HepG2 (cell line): ENCODE measurements around the gene LRRC72. TPM values are rescaled to one million over a fixed set of nuclear protein-coding genes. Genes with fewer than 3 reads are reported as not detected.

Source experiments
- ATAC-seq: fragments of 200-7000 bp; cut with Tn5 transposase; 3 replicates; pipeline ENCODE4 v1.9.1; 2020; ENCODE audit warnings: mild to moderate bottlenecking, moderate library complexity
- BruUV-seq: library from RNA; stranded (reverse); fragments of 400-500 nt; replicated peaks from 2 replicates; lab custom pipeline; 2021; lab: Mats Ljungman, UMichigan
- CTCF ChIA-PET: fragments of 300-600 bp; formaldehyde crosslinking; extraction: SDS; loops from one replicate; lab custom pipeline; 2021; ENCODE audit warnings: low total read pairs, inconsistent platforms, low intra/inter-chr PET ratio; lab: Yijun Ruan, JAX
- POLR2A ChIA-PET: fragments of 350-600 bp; sonication (Branson Sonifier 250); formaldehyde crosslinking; loops from one replicate; lab custom pipeline; 2020; ENCODE audit warnings: antibody characterized with exemption, inconsistent platforms; lab: Yijun Ruan, JAX
- DNase-seq: peaks from one replicate; pipeline ENCODE4 v3.0.0-alpha.2; 2015; ENCODE audit warnings: low spot score
- FAIRE-seq: peaks from 3 replicates; lab custom pipeline; 2011; peaks lifted over from hg19 to GRCh38; lab: Jason Lieb, UNC
- H2AFZ ChIP-seq: one replicate; pipeline ENCODE4 v1.6.1; 2011; ENCODE audit warnings: low read length, inconsistent platforms
- H3K27ac ChIP-seq: fragments of 300-600 bp; 3 replicates; pipeline ENCODE4 v1.8.0; 2011; ENCODE audit warnings: mixed run types, mild to moderate bottlenecking, mixed read lengths, low read length, inconsistent platforms; ENCODE audit not compliant: insufficient read depth; ENCODE audit errors: extremely low read length
- H3K27me3 ChIP-seq, 2 experiments: fragments of 200-600 bp in 1 of 2; 2 replicates in 1 of 2; 3 replicates in 1 of 2; pipeline versions ENCODE4 v1.6.0 to v1.8.0; 2011; ENCODE audit warnings: low read length in 2 of 2, mild to moderate bottlenecking in 2 of 2, moderate library complexity in 2 of 2, inconsistent platforms in 1 of 2; ENCODE audit not compliant: insufficient read depth in 2 of 2, control insufficient read depth in 1 of 2
- H3K36me3 ChIP-seq, 2 experiments: fragments of 200-600 bp in 1 of 2; replicated peaks in 1 of 2; 2 replicates in 1 of 2; 3 replicates in 1 of 2; pipeline versions ENCODE4 v1.5.1 to v1.8.0; 2011; ENCODE audit warnings: low read length in 2 of 2, inconsistent platforms in 1 of 2; ENCODE audit not compliant: insufficient read depth in 2 of 2, control insufficient read depth in 1 of 2
- H3K4me1 ChIP-seq: 2 replicates; pipeline ENCODE4 v1.5.1; 2012; ENCODE audit warnings: low read length, inconsistent platforms; ENCODE audit not compliant: insufficient read depth
- H3K4me2 ChIP-seq: 2 replicates; pipeline ENCODE4 v1.6.0; 2011; ENCODE audit warnings: low read depth, low read length, inconsistent platforms
- H3K4me3 ChIP-seq, 3 experiments: fragments of 200-600 bp in 1 of 3; sonication (generic), shearing (Covaris generic) in 1 of 3; replicated peaks in 1 of 3; 2 replicates each; pipeline ENCODE4 v1.5.1; 2011 to 2016; ENCODE audit warnings: low read length in 3 of 3, inconsistent platforms in 2 of 3, low read depth in 2 of 3, mild to moderate bottlenecking in 2 of 3, control low read depth in 1 of 3, mixed read lengths in 1 of 3; ENCODE audit not compliant: insufficient read depth in 1 of 3
- H3K79me2 ChIP-seq: one replicate; pipeline ENCODE4 v1.6.1; 2011; ENCODE audit warnings: low read length, inconsistent platforms; ENCODE audit not compliant: insufficient read depth
- H3K9ac ChIP-seq: 2 replicates; pipeline ENCODE4 v1.6.0; 2011; ENCODE audit warnings: mild to moderate bottlenecking, low read depth, low read length, inconsistent platforms; ENCODE audit not compliant: insufficient read depth
- H3K9me3 ChIP-seq: 2 replicates; pipeline ENCODE4 v1.5.1; 2012; ENCODE audit warnings: mild to moderate bottlenecking, low read length
- H4K20me1 ChIP-seq: 2 replicates; pipeline ENCODE4 v1.6.0; 2011; ENCODE audit warnings: inconsistent platforms, mild to moderate bottlenecking, low read length, moderate library complexity; ENCODE audit not compliant: insufficient read depth
- BRF2 ChIP-seq: sonication (generic); formaldehyde crosslinking; IDR thresholded peaks from 2 replicates; pipeline ENCODE4 v1.8.1; 2022; ENCODE audit warnings: mild to moderate bottlenecking, missing genetic modification reagents
- CCAR2 ChIP-seq: fragments of 200-400 bp; formaldehyde crosslinking; optimal IDR thresholded peaks from 2 replicates; pipeline ENCODE3; 2018; ENCODE audit warnings: low read depth, mild to moderate bottlenecking, low read length, moderate library complexity
- DBP ChIP-seq: sonication (generic); formaldehyde crosslinking; IDR thresholded peaks from 2 replicates; pipeline ENCODE4 v1.4.0; 2020; ENCODE audit warnings: missing genetic modification reagents; ENCODE audit errors: not compliant biosample characterization
- DPF2 ChIP-seq: sonication (generic); formaldehyde crosslinking; IDR thresholded peaks from 2 replicates; pipeline ENCODE4 v1.4.0; 2020; ENCODE audit warnings: mild to moderate bottlenecking, low read depth, missing genetic modification reagents, borderline replicate concordance
- FOXM1 ChIP-seq: sonication (generic); formaldehyde crosslinking; IDR thresholded peaks from 2 replicates; pipeline ENCODE4 v1.5.0; 2020; ENCODE audit warnings: missing genetic modification reagents
- GABPA ChIP-seq, 2 experiments: IDR thresholded peaks; 2 replicates each; pipeline ENCODE4 v1.6.1; 2011 to 2016; ENCODE audit warnings: low read depth in 2 of 2, low read length in 1 of 2, missing biosample characterization in 1 of 2, missing genetic modification characterization in 1 of 2
- HOXD1 ChIP-seq: sonication (generic); formaldehyde crosslinking; IDR thresholded peaks from 2 replicates; pipeline ENCODE4 v1.5.0; 2020; ENCODE audit warnings: missing genetic modification reagents
- MTA3 ChIP-seq: sonication (generic); formaldehyde crosslinking; IDR thresholded peaks from 2 replicates; pipeline ENCODE4 v1.4.0; 2020; ENCODE audit warnings: missing genetic modification reagents
- MYC ChIP-seq: sonication (generic); formaldehyde crosslinking; IDR thresholded peaks from 2 replicates; pipeline ENCODE4 v1.9.0; 2021; ENCODE audit warnings: missing genetic modification reagents, borderline replicate concordance
- RAD51 ChIP-seq: fragments of 450-650 bp; IDR thresholded peaks from 2 replicates; pipeline ENCODE4 v1.6.1; 2016; ENCODE audit warnings: borderline replicate concordance
- REL ChIP-seq: sonication (generic); formaldehyde crosslinking; conservative IDR thresholded peaks from 2 replicates; pipeline ENCODE4 v1.8.0; 2022; ENCODE audit warnings: mild to moderate bottlenecking, missing genetic modification reagents, moderate library complexity
- RFX5 ChIP-seq: IDR thresholded peaks from 2 replicates; pipeline ENCODE4 v1.6.1; 2011; ENCODE audit warnings: low read depth, low read length, improper control_type of control experiment
- RXRA ChIP-seq: sonication (generic); formaldehyde crosslinking; IDR thresholded peaks from 2 replicates; pipeline ENCODE4 v1.5.1; 2020; ENCODE audit warnings: missing genetic modification reagents
- ZFP37 ChIP-seq: sonication (generic); formaldehyde crosslinking; IDR thresholded peaks from 2 replicates; pipeline ENCODE4 v1.4.0; 2020; ENCODE audit warnings: missing genetic modification reagents, borderline replicate concordance
- ZFX ChIP-seq: sonication (generic); formaldehyde crosslinking; IDR thresholded peaks from 2 replicates; pipeline ENCODE4 v1.4.0; 2020; ENCODE audit warnings: mild to moderate bottlenecking, low read depth, missing genetic modification reagents, moderate library complexity
- ZNF225 ChIP-seq: sonication (generic); formaldehyde crosslinking; IDR thresholded peaks from 2 replicates; pipeline ENCODE4 v1.4.0; 2020; ENCODE audit warnings: mild to moderate bottlenecking, missing genetic modification reagents
- ZNF335 ChIP-seq: sonication (generic); formaldehyde crosslinking; IDR thresholded peaks from 2 replicates; pipeline ENCODE4 v1.4.0; 2020; ENCODE audit warnings: missing genetic modification reagents
- ZSCAN22 ChIP-seq: sonication (generic); formaldehyde crosslinking; IDR thresholded peaks from 2 replicates; pipeline ENCODE4 v1.4.0; 2020; ENCODE audit warnings: mild to moderate bottlenecking, missing genetic modification reagents
- WGBS: methylation state at CpG from one replicate; pipeline ENCODE4 v1.1.6; 2017; ENCODE audit warnings: low lambda C conversion rate; 5-methylcytosine and 5-hydroxymethylcytosine counted together
- in situ Hi-C: cut with HindIII; loops from 2 replicates; pipeline ENCODE4 v1.10.0; 2017; ENCODE audit warnings: low pct_unique_long_range_greater_than_20kb; ENCODE audit not compliant: extremely low pct_ligation_motif_present
- intact Hi-C: fragments of 100-400 bp; cut with micrococcal nuclease; formaldehyde crosslinking; loops from one replicate; pipeline ENCODE4 v1.10.0; 2022; ENCODE audit not compliant: unreplicated experiment
- polyA plus RNA-seq, 8 experiments: library from polyadenylated mRNA; depleted of rRNA in 3 of 8; stranded (reverse) in 7 of 8; unstranded in 1 of 8; fragments of >200 nt; fragmentation: Illumina TruSeq in 4 of 8; extraction: Trizol in 4 of 8; gene quantifications; 2 replicates each; pipeline versions ENCODE4 v1.2.1 to v1.2.3, GENCODE V29; 2011 to 2016; ENCODE audit warnings: low read depth in 4 of 8, missing spikeins in 1 of 8, mixed read lengths in 1 of 8; ENCODE audit not compliant: insufficient read depth in 1 of 8
- total RNA-seq, 5 experiments: library from RNA; depleted of rRNA; stranded (reverse); fragments of >200 nt; fragmentation: Illumina TruSeq; extraction: Trizol; gene quantifications; 2 replicates each; pipeline ENCODE4 v1.2.3, GENCODE V29; 2016; ENCODE audit warnings: low read depth in 1 of 5

The LRRC72 gene
- total and polyA plus RNA-seq, 2 of the 13 experiments (the other 11 are each of a cell fraction or from before 2014, with no cell fraction given), result not detected

- Histone ChIP-seq H3K9me3 (no peaks in the 10 kb centered on the region), H3K36me3 (no peaks in the 10 kb centered on the region), H3K27ac (no peak overlapping the region), H3K4me1 (no peaks in the 10 kb centered on the region), H2AFZ (no peak overlapping the region), H3K27me3 (no peaks in the 10 kb centered on the region), H3K4me2 (no peak overlapping the region), H3K79me2 (no peaks in the 10 kb centered on the region), H4K20me1 (no peaks in the 10 kb centered on the region), H3K4me3 (no peak overlapping the region), H3K9ac (no peak overlapping the region)
- FAIRE-seq, result no peak
- TF ChIP-seq FOXM1 (CRISPR knock-in tag), result no peak
- TF ChIP-seq MTA3 (CRISPR knock-in tag), result no peak
- TF ChIP-seq RAD51, result no peak
- no peak for TF ChIP-seq MYC (CRISPR knock-in tag)
- in situ Hi-C loops (no loop called here), intact Hi-C loops (no loop called here)
- POLR2A ChIA-PET, result no interaction called here
- DNase-seq, result no peak
- WGBS, result 0% methylated on average over 1 of the region's 1 CpG
- CTCF ChIA-PET, result no interaction called here
- no TSS peak for BruUV-seq
- no peak for ATAC-seq
Measured at GRCh38 chr7:16524332-16524731, 2.3 kb upstream of the LRRC72 start.

GRCh38 chr7:16528520-16528919 is 1.9 kb downstream of the LRRC72 start:
- in situ Hi-C loops, result no loop called here
- Histone ChIP-seq H3K4me2 (no peak overlapping the region), H3K9ac (no peak overlapping the region), H3K27me3 (no peaks in the 10 kb centered on the region), H3K27ac (no peak overlapping the region), H3K9me3 (no peaks in the 10 kb centered on the region), H3K36me3 (no peaks in the 10 kb centered on the region), H3K4me3 (no peak overlapping the region), H3K4me1 (no peaks in the 10 kb centered on the region), H2AFZ (no peak overlapping the region), H3K79me2 (no peaks in the 10 kb centered on the region), H4K20me1 (no peaks in the 10 kb centered on the region)
- FAIRE-seq, result no peak
- ChIA-PET POLR2A (no interaction called here), CTCF (no interaction called here)
- intact Hi-C loops, result loop anchor here (5.0 kb wide), 1 partner anchor 564 kb away; no protein-coding TSS in a partner anchor
- ATAC-seq, result no peak
- DNase-seq, result no peak
- BruUV-seq, result no TSS peak
- TF ChIP-seq DPF2 (CRISPR knock-in tag), result no peak
- no peak for TF ChIP-seq REL (CRISPR knock-in tag)
- TF ChIP-seq RFX5, result no peak
- TF ChIP-seq RXRA (CRISPR knock-in tag), result no peak
- no peak for TF ChIP-seq BRF2 (CRISPR knock-in tag)
- TF ChIP-seq CCAR2, result no peak
- no peak for TF ChIP-seq ZNF225 (CRISPR knock-in tag)
- TF ChIP-seq ZFX (CRISPR knock-in tag), result no peak
- no peak for TF ChIP-seq GABPA (IDR thresholded peaks at IDR 0.05; ENCODE audit: low read depth, low read length)
- TF ChIP-seq GABPA (CRISPR knock-in tag; IDR thresholded peaks at IDR 0.05; ENCODE audit: low read depth), result no peak
- no peak for TF ChIP-seq ZNF335 (CRISPR knock-in tag)
- no peak for TF ChIP-seq HOXD1
- TF ChIP-seq ZFP37 (CRISPR knock-in tag), result no peak
- no peak for TF ChIP-seq ZSCAN22 (CRISPR knock-in tag)
- no peak for TF ChIP-seq DBP (CRISPR knock-in tag)
